ENCODE measurements around the gene ERAP2. TPM values are rescaled to one million over a fixed set of nuclear protein-coding genes. Genes with fewer than 3 reads are reported as not detected.

The ERAP2 gene
- total and polyA plus RNA-seq, 4 donors: 2.9 to 5.7 (median 4.1) TPM

DNA sequence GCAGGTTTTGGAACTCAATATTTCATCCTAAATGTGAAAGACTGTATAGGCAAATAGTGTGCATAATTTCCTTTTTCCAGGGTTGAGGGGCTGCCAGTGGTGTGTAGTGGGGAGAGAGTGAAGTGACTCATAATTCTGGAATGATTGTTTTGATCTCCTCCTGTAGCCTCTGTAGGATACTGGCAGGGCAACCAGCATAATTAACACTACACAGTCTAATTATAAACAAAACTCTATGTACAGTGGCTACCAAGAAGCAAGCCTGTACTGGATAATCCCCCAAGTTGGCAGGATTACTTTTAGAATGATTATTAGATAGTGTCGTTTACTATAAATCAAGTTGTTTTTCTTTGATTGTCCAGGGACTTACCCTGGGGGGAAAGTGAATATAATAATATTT is 91.8 kb downstream of the ERAP2 start:
- no peak overlapping the region for H3K4me3 ChIP-seq (ENCODE audit: low read depth, low read length)
- H3K36me3 ChIP-seq (ENCODE audit: control insufficient read depth, insufficient read depth, low read length): no peaks in the 10 kb centered on the region
- peaks cover 3% of the 10 kb centered on the region for H3K4me1 ChIP-seq (ENCODE audit: control insufficient read depth, insufficient read depth, low read length)
- H3K27ac ChIP-seq (ENCODE audit: low read depth, low read length): no peak overlapping the region
- no peaks in the 10 kb centered on the region for H3K27me3 ChIP-seq (ENCODE audit: control insufficient read depth, insufficient read depth, low read length)
- DNase-seq (ENCODE audit: low read depth in 4 of 6, low spot score in 6 of 6): peak in 1 of 6 donors; percentile 22
- no CpG with 5 or more reads among the region's 1 CpG for WGBS (ENCODE audit: insufficient coverage)
- H3K9me3 ChIP-seq (ENCODE audit: control insufficient read depth, insufficient read depth, low read length): no peaks in the 10 kb centered on the region

GRCh38 chr5:96968614-96969013 is 92.3 kb downstream of the ERAP2 start:
- H3K27ac ChIP-seq (ENCODE audit: low read depth, low read length): no peak overlapping the region
- no peaks in the 10 kb centered on the region for H3K9me3 ChIP-seq (ENCODE audit: control insufficient read depth, insufficient read depth, low read length)
- no peak overlapping the region for H3K4me3 ChIP-seq (ENCODE audit: low read depth, low read length)
- 45% methylated on average over 2 of the region's 2 CpGs for WGBS (ENCODE audit: insufficient coverage)
- peaks cover 3% of the 10 kb centered on the region for H3K4me1 ChIP-seq (ENCODE audit: control insufficient read depth, insufficient read depth, low read length)
- H3K27me3 ChIP-seq (ENCODE audit: control insufficient read depth, insufficient read depth, low read length): no peaks in the 10 kb centered on the region
- H3K36me3 ChIP-seq (ENCODE audit: control insufficient read depth, insufficient read depth, low read length): no peaks in the 10 kb centered on the region
- peak in 2 of 6 donors; percentile 16 to 43 for DNase-seq (ENCODE audit: low read depth in 4 of 6, low spot score in 6 of 6)

Small RNAs within 50 kb of the gene (small RNA-seq; reads per million reads assigned to genes)
- not detected for gene RF00019 (ENCODE audit: low replicate concordance)

Other genes with a start within 250 kb of the ERAP2 start
- 100 to 1,000 TPM in 1 of 2 donors, 10 to 100 TPM in 1; 67.5 to 118 TPM for gene CAST, start 214.1 kb upstream of the ERAP2 start, total RNA-seq
- gene CAST, start 214.1 kb upstream of the ERAP2 start, polyA plus RNA-seq (ENCODE audit: insufficient read length in 2 of 2): 10 to 100 TPM; 51.7 to 61.1 TPM
- gene ERAP1, start 68.6 kb upstream of the ERAP2 start, total RNA-seq: 10 to 100 TPM; 50.2 to 54.9 TPM
- gene ERAP1, start 68.6 kb upstream of the ERAP2 start, polyA plus RNA-seq (ENCODE audit: insufficient read length in 2 of 2): 10 to 100 TPM; 22.4 to 30.3 TPM
- gene LNPEP, start 59.6 kb downstream of the ERAP2 start, total RNA-seq: 10 to 100 TPM; 39.3 to 98.3 TPM
- gene LNPEP, start 59.6 kb downstream of the ERAP2 start, polyA plus RNA-seq (ENCODE audit: insufficient read length in 2 of 2): 10 to 100 TPM; 15.9 to 17.5 TPM